DND-41 (cell line): ENCODE measurements around the gene PLA2G4A.

ENCODE experiments used
- ATAC-seq: fragments of 200-7000 bp; cut with Tn5 transposase; 3 replicates; pipeline ENCODE4 v1.9.1; 2021; ENCODE audit warnings: low read depth; ENCODE audit not compliant: insufficient read depth
- DNase-seq: peaks from one replicate; pipeline ENCODE4 v3.0.0-alpha.2; 2020
- H2AFZ ChIP-seq: 2 replicates; pipeline ENCODE4 v1.6.0; 2012; ENCODE audit warnings: low read depth, low read length
- H3K27ac ChIP-seq: 2 replicates; pipeline ENCODE4 v1.5.1; 2012; ENCODE audit warnings: low read length, inconsistent platforms
- H3K27me3 ChIP-seq: fragments of 200-600 bp; sonication (generic); 2 replicates; pipeline ENCODE4 v1.6.0; 2012; ENCODE audit warnings: low read length, mild to moderate bottlenecking, inconsistent platforms; ENCODE audit not compliant: insufficient read depth, poor library complexity
- H3K36me3 ChIP-seq: 2 replicates; pipeline ENCODE4 v1.5.1; 2012; ENCODE audit warnings: low read length, inconsistent platforms; ENCODE audit not compliant: insufficient read depth
- H3K4me1 ChIP-seq: 2 replicates; pipeline ENCODE4 v1.5.1; 2012; ENCODE audit warnings: mild to moderate bottlenecking, low read length; ENCODE audit not compliant: insufficient read depth
- H3K4me2 ChIP-seq: 2 replicates; pipeline ENCODE4 v1.6.0; 2012; ENCODE audit warnings: mild to moderate bottlenecking, moderate library complexity, low read length, inconsistent platforms; ENCODE audit not compliant: insufficient read depth
- H3K4me3 ChIP-seq, 2 experiments: fragments of 200-600 bp in 1 of 2; shearing (Covaris generic) in 1 of 2; 2 replicates each; pipeline ENCODE4 v1.5.1; 2012 to 2016; ENCODE audit warnings: inconsistent platforms in 2 of 2, low read length in 2 of 2, mild to moderate bottlenecking in 2 of 2, low read depth in 1 of 2, moderate library complexity in 1 of 2
- H3K79me2 ChIP-seq: 2 replicates; pipeline ENCODE4 v1.6.0; 2012; ENCODE audit warnings: low read length, inconsistent platforms; ENCODE audit not compliant: insufficient read depth
- H3K9ac ChIP-seq: 2 replicates; pipeline ENCODE4 v1.6.0; 2012; ENCODE audit warnings: low read depth, mild to moderate bottlenecking, inconsistent platforms, low read length, moderate library complexity
- H3K9me3 ChIP-seq: 2 replicates; pipeline ENCODE4 v1.5.1; 2012; ENCODE audit warnings: low read length, moderate library complexity, mild to moderate bottlenecking, inconsistent platforms; ENCODE audit not compliant: insufficient read depth, severe bottlenecking
- H4K20me1 ChIP-seq: 2 replicates; pipeline ENCODE4 v1.6.0; 2012; ENCODE audit warnings: low read length; ENCODE audit not compliant: insufficient read depth
- EZH2 ChIP-seq: IDR thresholded peaks from 3 replicates; pipeline ENCODE4 v1.6.1; 2012; ENCODE audit warnings: borderline replicate concordance, low read depth, mild to moderate bottlenecking, moderate library complexity, low read length, inconsistent platforms; ENCODE audit not compliant: severe bottlenecking
- TF ChIP-seq, protein P1 (sequence below): IDR thresholded peaks from 2 replicates; pipeline ENCODE4 v1.5.1; 2012; ENCODE audit warnings: borderline replicate concordance, low read length, moderate library complexity, mild to moderate bottlenecking; ENCODE audit not compliant: poor library complexity, severe bottlenecking; ENCODE audit errors: extremely low read depth

PLA2G4A gene

DNA sequence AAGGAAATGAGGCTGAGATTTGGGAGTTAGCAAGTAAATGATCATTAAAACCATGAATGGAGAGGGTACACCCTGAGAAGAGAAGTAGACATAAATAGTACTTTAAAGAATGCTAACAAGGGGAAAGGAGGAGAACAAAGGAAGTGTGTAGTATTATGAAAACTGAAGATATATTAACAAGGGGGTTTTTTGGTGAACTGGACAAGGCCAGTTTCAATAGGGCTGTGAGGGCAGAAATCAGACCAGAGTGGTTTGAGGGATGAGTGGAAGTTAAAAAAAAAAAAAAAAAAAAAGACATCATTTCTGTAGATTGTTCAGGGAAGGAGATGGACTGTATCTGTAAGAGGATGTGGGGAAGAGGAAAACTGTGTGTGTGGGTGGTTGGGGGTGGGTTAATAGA, 137.1 kb downstream of the PLA2G4A start:
- Histone ChIP-seq H4K20me1 (no peaks in the 10 kb centered on the region), H3K79me2 (no peaks in the 10 kb centered on the region), H3K27ac (no peak overlapping the region), H3K4me2 (no peak overlapping the region), H3K27me3 (no peaks in the 10 kb centered on the region), H2AFZ (no peak overlapping the region), H3K4me3 (no peak overlapping the region), H3K9ac (no peak overlapping the region), H3K9me3 (no peaks in the 10 kb centered on the region), H3K36me3 (no peaks in the 10 kb centered on the region), H3K4me1 (no peaks in the 10 kb centered on the region)
- ATAC-seq (no peak), DNase-seq (no peak)
- TF ChIP-seq EZH2, result no peak
- TF ChIP-seq, protein P1, sequence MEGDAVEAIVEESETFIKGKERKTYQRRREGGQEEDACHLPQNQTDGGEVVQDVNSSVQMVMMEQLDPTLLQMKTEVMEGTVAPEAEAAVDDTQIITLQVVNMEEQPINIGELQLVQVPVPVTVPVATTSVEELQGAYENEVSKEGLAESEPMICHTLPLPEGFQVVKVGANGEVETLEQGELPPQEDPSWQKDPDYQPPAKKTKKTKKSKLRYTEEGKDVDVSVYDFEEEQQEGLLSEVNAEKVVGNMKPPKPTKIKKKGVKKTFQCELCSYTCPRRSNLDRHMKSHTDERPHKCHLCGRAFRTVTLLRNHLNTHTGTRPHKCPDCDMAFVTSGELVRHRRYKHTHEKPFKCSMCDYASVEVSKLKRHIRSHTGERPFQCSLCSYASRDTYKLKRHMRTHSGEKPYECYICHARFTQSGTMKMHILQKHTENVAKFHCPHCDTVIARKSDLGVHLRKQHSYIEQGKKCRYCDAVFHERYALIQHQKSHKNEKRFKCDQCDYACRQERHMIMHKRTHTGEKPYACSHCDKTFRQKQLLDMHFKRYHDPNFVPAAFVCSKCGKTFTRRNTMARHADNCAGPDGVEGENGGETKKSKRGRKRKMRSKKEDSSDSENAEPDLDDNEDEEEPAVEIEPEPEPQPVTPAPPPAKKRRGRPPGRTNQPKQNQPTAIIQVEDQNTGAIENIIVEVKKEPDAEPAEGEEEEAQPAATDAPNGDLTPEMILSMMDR, result no peak

DNA sequence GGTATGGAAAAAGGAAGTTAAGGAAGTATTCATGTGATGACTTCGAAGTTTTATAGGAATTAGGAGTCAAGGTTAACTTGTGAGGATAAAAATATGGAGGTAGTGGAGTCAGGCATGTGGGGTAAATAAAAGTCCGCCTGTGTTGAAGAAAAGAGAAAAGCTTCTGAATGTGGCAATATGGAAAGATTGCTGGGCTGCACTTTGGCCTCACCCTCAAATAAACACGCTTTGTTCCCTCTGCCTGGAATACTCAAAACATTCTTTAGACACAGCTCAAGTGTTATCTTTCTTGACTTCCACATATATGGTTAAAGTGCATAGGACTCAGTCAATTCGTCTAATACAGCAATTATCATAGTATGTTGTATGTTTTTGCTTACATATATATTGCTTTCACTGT, 137.7 kb downstream of the PLA2G4A start:
- Histone ChIP-seq H3K27me3 (no peaks in the 10 kb centered on the region), H4K20me1 (no peaks in the 10 kb centered on the region)
- no peak for DNase-seq

DNA sequence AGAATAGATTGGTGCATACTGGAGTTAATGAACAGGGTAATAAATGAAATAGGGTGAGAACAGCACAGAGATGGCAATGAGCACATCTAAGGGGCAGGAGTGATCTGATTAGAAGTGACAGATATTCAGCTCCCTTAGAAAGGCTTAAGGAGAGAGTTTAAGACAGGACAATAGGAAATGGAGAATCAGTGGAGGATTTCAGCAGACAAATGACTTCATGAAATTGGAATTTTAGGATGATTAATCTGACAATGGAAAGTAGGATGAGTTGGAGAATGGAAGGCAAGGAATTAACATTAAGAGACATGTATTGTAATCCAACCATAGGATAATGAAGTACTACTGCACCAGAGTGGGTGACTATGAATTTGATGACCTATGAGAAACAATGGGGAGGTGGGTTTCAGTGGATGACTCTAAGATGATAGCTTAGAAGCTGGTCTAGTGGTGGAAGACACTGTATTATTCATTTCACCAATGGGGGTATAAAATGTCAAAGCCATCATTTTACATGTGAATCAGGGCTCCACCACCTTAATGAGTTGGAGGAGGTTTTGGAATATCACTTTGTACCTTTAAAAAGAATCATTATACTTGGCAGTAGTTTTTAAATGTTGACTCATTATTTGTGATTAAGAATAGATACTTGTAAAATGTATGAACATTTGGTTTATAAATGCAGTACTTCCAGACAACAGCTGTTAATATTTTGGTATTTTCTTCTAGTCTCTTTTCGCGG, 139.1 kb downstream of the PLA2G4A start:
- TF ChIP-seq, protein P1, result no peak
- no peak for TF ChIP-seq EZH2
- no peak overlapping the region for H3K9ac ChIP-seq
- no peak overlapping the region for H3K4me2 ChIP-seq
- DNase-seq (no peak), ATAC-seq (no peak)
- no peaks in the 10 kb centered on the region for H3K4me1 ChIP-seq
- no peaks in the 10 kb centered on the region for H3K36me3 ChIP-seq
- H4K20me1 ChIP-seq, result no peaks in the 10 kb centered on the region
- H3K4me3 ChIP-seq, result no peak overlapping the region
- no peak overlapping the region for H2AFZ ChIP-seq
- no peaks in the 10 kb centered on the region for H3K27me3 ChIP-seq
- H3K27ac ChIP-seq, result no peak overlapping the region
- H3K79me2 ChIP-seq, result no peaks in the 10 kb centered on the region
- H3K9me3 ChIP-seq, result no peaks in the 10 kb centered on the region

More for the DNA sequence above, 137.7 kb downstream of the PLA2G4A start:
- H3K9me3 ChIP-seq, result no peaks in the 10 kb centered on the region
- no peak overlapping the region for H3K4me2 ChIP-seq
- no peak overlapping the region for H2AFZ ChIP-seq
- no peaks in the 10 kb centered on the region for H3K79me2 ChIP-seq
- ATAC-seq, result no peak
- H3K4me3 ChIP-seq, result no peak overlapping the region
- H3K4me1 ChIP-seq, result no peaks in the 10 kb centered on the region
- H3K9ac ChIP-seq, result no peak overlapping the region
- no peak overlapping the region for H3K27ac ChIP-seq
- TF ChIP-seq, protein P1, result no peak
- no peak for TF ChIP-seq EZH2
- no peaks in the 10 kb centered on the region for H3K36me3 ChIP-seq

DNA sequence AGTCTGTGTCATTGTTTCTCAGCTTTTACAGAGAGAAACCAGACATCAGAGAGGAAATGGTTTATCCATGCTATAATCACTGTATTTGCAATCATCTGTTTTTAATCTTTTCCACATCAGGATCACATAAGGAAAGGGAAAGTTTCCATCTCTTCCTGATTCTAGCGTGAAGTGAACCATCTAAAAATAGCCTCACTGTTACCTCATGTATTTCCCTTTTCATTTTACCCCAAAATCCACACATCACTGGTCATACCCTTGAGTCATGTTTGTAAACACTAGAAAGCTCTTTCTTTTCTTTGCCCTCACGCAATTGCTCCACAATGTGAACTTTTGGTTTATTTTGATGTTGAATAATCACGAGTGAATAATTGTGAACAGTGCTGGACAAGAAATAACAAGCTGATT, 146.0 kb downstream of the PLA2G4A start:
- no peak overlapping the region for H3K4me3 ChIP-seq
- H3K27me3 ChIP-seq, result no peaks in the 10 kb centered on the region
- no peaks in the 10 kb centered on the region for H3K79me2 ChIP-seq
- H3K9ac ChIP-seq, result no peak overlapping the region
- no peaks in the 10 kb centered on the region for H4K20me1 ChIP-seq
- no peaks in the 10 kb centered on the region for H3K4me1 ChIP-seq
- TF ChIP-seq, protein P1, result no peak
- TF ChIP-seq EZH2, result no peak
- H3K36me3 ChIP-seq, result no peaks in the 10 kb centered on the region
- no peak overlapping the region for H3K27ac ChIP-seq
- DNase-seq, result no peak
- H3K4me2 ChIP-seq, result no peak overlapping the region
- no peak overlapping the region for H2AFZ ChIP-seq
- ATAC-seq, result no peak
- H3K9me3 ChIP-seq, result no peaks in the 10 kb centered on the region
